Subcutaneous abdominal adipose tissue (tissue), 5 donors: ENCODE data around the gene KRTAP5-8.
"Not testable (repeated sequence)": the region's sequence is repeated elsewhere in the genome, so short reads cannot be mapped to it uniquely, and the experiment has no call there.

Source experiments
- H3K27ac ChIP-seq: one replicate; pipeline ENCODE4 v1.7.0; 2013; ENCODE audit warnings: low read depth, mild to moderate bottlenecking, inconsistent platforms, low read length, moderate library complexity
- H3K27me3 ChIP-seq, 5 donors: one replicate each; pipeline ENCODE4 v1.7.0; 2013; ENCODE audit warnings: low read length in 5 of 5, inconsistent platforms in 1 of 5; ENCODE audit not compliant: control insufficient read depth in 5 of 5, insufficient read depth in 4 of 5
- H3K36me3 ChIP-seq, 5 donors: one replicate each; pipeline ENCODE4 v1.7.0; 2013; ENCODE audit warnings: low read length in 5 of 5; ENCODE audit not compliant: control insufficient read depth in 5 of 5, insufficient read depth in 5 of 5
- H3K4me1 ChIP-seq, 5 donors: one replicate each; pipeline ENCODE4 v1.7.0; 2013; ENCODE audit warnings: low read length in 5 of 5, mild to moderate bottlenecking in 3 of 5, moderate library complexity in 1 of 5; ENCODE audit not compliant: control insufficient read depth in 5 of 5, insufficient read depth in 5 of 5
- H3K4me3 ChIP-seq, 5 donors: one replicate each; pipeline ENCODE4 v1.7.0; 2013; ENCODE audit warnings: low read length in 5 of 5, low read depth in 1 of 5
- H3K9ac ChIP-seq, 5 donors: one replicate each; pipeline ENCODE4 v1.7.0; 2013; ENCODE audit warnings: low read length in 5 of 5, mild to moderate bottlenecking in 4 of 5, moderate library complexity in 3 of 5
- H3K9me3 ChIP-seq, 5 donors: one replicate each; pipeline ENCODE4 v1.7.0; 2013; ENCODE audit warnings: low read length in 5 of 5; ENCODE audit not compliant: control insufficient read depth in 5 of 5
- donor health status: healthy.
- donor health status: healthy.
- donor health status: healthy.
- donor health status: healthy.
- donor health status: healthy.

The KRTAP5-8 gene

GRCh38 chr11:71505781-71506180 lies 32.0 kb upstream of the KRTAP5-8 start:
- H3K4me3 ChIP-seq: no peak overlapping the region
- H3K36me3 ChIP-seq: peaks cover 0 to 44% (median 26%) of the 10 kb centered on the region in 5 donors
- peaks cover 6 to 17% (median 11%) of the 10 kb centered on the region in 5 donors for H3K9me3 ChIP-seq
- H3K9ac ChIP-seq: no peak overlapping the region
- H3K27ac ChIP-seq: no peak overlapping the region
- peaks cover 0 to 13% (median 3%) of the 10 kb centered on the region in 5 donors for H3K4me1 ChIP-seq
- no peaks in the 10 kb centered on the region for H3K27me3 ChIP-seq

- Histone ChIP-seq H3K27ac (no peak overlapping the region), H3K4me3 (no peak overlapping the region), H3K9me3 (peaks cover 6 to 17% (median 12%) of the 10 kb centered on the region in 5 donors), H3K27me3 (no peaks in the 10 kb centered on the region), H3K9ac (no peak overlapping the region), H3K36me3 (peaks cover 0 to 31% (median 13%) of the 10 kb centered on the region in 5 donors), H3K4me1 (peaks cover 0 to 10% (median 0%) of the 10 kb centered on the region in 5 donors)
These were observed 30.7 kb upstream of the KRTAP5-8 start for GRCh38 chr11:71507102-71507501.

- no peaks in the 10 kb centered on the region for H3K4me1 ChIP-seq
- peaks cover 0 to 7% (median 0%) of the 10 kb centered on the region in 5 donors for H3K36me3 ChIP-seq
- no peak overlapping the region for H3K27ac ChIP-seq
- no peaks in the 10 kb centered on the region for H3K27me3 ChIP-seq
- peaks cover 0 to 3% (median 0%) of the 10 kb centered on the region in 5 donors for H3K9me3 ChIP-seq
- no peak overlapping the region for H3K4me3 ChIP-seq
- H3K9ac ChIP-seq: no peak overlapping the region
These were observed 19.0 kb upstream of the KRTAP5-8 start for GRCh38 chr11:71518506-71519471.

- H3K4me3 ChIP-seq: no peak overlapping the region
- H3K4me1 ChIP-seq: no peaks in the 10 kb centered on the region
- peaks cover 0 to 7% (median 0%) of the 10 kb centered on the region in 5 donors for H3K36me3 ChIP-seq
- H3K27me3 ChIP-seq: no peaks in the 10 kb centered on the region
- H3K9ac ChIP-seq: no peak overlapping the region
- H3K27ac ChIP-seq: no peak overlapping the region
- peaks cover 0 to 3% (median 0%) of the 10 kb centered on the region in 5 donors for H3K9me3 ChIP-seq
These were observed 18.3 kb upstream of the KRTAP5-8 start for GRCh38 chr11:71519546-71519945.

- Histone ChIP-seq H3K36me3 (peaks cover 0 to 7% (median 0%) of the 10 kb centered on the region in 5 donors), H3K27ac (no peak overlapping the region), H3K4me3 (no peak overlapping the region), H3K9me3 (peaks cover 0 to 3% (median 0%) of the 10 kb centered on the region in 5 donors), H3K9ac (no peak overlapping the region), H3K4me1 (no peaks in the 10 kb centered on the region), H3K27me3 (no peaks in the 10 kb centered on the region)
These were observed 12.5 kb upstream of the KRTAP5-8 start for GRCh38 chr11:71525188-71525937.

GRCh38 chr11:71525938-71526495 lies 11.8 kb upstream of the KRTAP5-8 start:
- Histone ChIP-seq H3K9ac (no peak overlapping the region), H3K27ac (no peak overlapping the region), H3K9me3 (peaks cover 0 to 3% (median 0%) of the 10 kb centered on the region in 5 donors), H3K27me3 (no peaks in the 10 kb centered on the region), H3K36me3 (peaks cover 0 to 7% (median 0%) of the 10 kb centered on the region in 5 donors), H3K4me3 (no peak overlapping the region), H3K4me1 (no peaks in the 10 kb centered on the region)

GRCh38 chr11:71526796-71527575 lies 10.8 kb upstream of the KRTAP5-8 start, which contains the start of gene KRTAP5-7:
Gene KRTAP5-7 (plus strand): TSS chr11:71527267. CDS start chr11:71527301, 34 bp downstream.
- H3K27ac ChIP-seq, H3K27me3 ChIP-seq, H3K4me1 ChIP-seq, H3K9me3 ChIP-seq, H3K9ac ChIP-seq, H3K4me3 ChIP-seq, H3K36me3 ChIP-seq: not testable (repeated sequence)

- no peak overlapping the region for H3K9ac ChIP-seq
- H3K27ac ChIP-seq: no peak overlapping the region
- H3K36me3 ChIP-seq: no peaks in the 10 kb centered on the region
- H3K4me1 ChIP-seq: no peaks in the 10 kb centered on the region
- peaks cover 0 to 3% (median 0%) of the 10 kb centered on the region in 5 donors for H3K9me3 ChIP-seq
- no peaks in the 10 kb centered on the region for H3K27me3 ChIP-seq
- no peak overlapping the region for H3K4me3 ChIP-seq
These were observed 10.1 kb upstream of the KRTAP5-8 start for GRCh38 chr11:71527576-71528210.

- Histone ChIP-seq H3K36me3 (no peaks in the 10 kb centered on the region), H3K9ac (no peak overlapping the region), H3K27me3 (no peaks in the 10 kb centered on the region), H3K9me3 (no peaks in the 10 kb centered on the region), H3K4me3 (no peak overlapping the region), H3K27ac (no peak overlapping the region), H3K4me1 (no peaks in the 10 kb centered on the region)
These were observed 7.2 kb upstream of the KRTAP5-8 start for GRCh38 chr11:71530602-71531001.
